Measurements from ENCODE around the gene LMNB1. TPM values are rescaled to one million over a fixed set of nuclear protein-coding genes. Genes with fewer than 3 reads are reported as not detected.

LMNB1 gene
- polyA plus RNA-seq, 3 donors = 18.0 to 33.0 (median 28.2) TPM

DNA sequence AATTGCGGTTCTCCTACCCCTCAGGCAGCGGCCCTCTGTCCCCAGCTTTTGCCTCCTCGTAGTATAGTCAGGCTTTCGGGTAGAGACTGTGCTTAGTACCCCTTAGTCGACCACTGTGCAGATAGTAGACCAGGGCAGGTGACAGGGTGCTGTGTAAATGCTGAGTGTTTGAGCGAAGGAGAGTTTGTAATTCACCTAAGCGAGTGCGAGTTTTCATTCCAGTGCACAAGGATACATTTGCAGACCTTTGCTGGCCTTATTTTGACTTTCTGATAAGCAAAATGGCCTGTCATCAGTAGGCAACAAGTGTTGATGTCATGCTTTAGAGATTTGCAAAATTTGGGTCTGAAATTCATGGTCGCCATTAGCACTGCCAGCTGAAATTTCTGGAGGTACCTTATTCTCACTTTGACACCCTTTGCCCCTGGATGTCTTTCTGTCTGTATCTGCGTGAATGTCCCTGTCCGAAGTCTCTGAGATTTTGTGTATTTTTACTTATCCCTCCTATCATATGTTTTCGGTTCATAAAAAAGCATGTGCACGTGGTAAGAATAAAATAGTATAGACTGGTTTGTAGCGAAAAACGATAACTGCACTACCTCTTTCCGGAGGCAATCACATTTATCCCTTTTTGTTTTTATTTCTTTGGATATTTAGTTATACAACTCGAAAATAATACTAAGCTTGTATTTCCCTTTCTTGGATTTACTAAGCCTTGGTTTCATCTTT, 1.9 kb downstream of the LMNB1 start:
- peak overlapping the region; percentile 91 to 96 for H3K4me3 Mint-ChIP-seq
- no peaks in the 10 kb centered on the region for H3K9me3 ChIP-seq (replicated peaks in 1 of 2; ENCODE audit: control insufficient read depth in 1 of 2, insufficient read depth in 1 of 2, low read length in 2 of 2)
- intact Hi-C loops (cut with micrococcal nuclease) = loop anchor here in 1 of 2 donors (5.0 kb wide), 1 partner anchor 33 kb away; no protein-coding TSS in a partner anchor

More for the DNA sequence above, 1.9 kb downstream of the LMNB1 start:
- 3% methylated on average over 8 of the region's 17 CpGs for WGBS (ENCODE audit: insufficient coverage)
- H3K4me2 ChIP-seq (replicated peaks; ENCODE audit: extremely low read depth, low read length, poor library complexity, severe bottlenecking) = peak overlapping the region; percentile 90
- H2AFZ ChIP-seq (ENCODE audit: insufficient read depth, low read depth, low read length, poor library complexity, severe bottlenecking) = peak overlapping the region; percentile 96
- peaks cover 11% of the 10 kb centered on the region for H4K20me1 ChIP-seq (ENCODE audit: insufficient read depth, low read length)
- H3K36me3 Mint-ChIP-seq = no peaks in the 10 kb centered on the region
- H3K9me3 Mint-ChIP-seq = no peaks in the 10 kb centered on the region
- H3K27ac ChIP-seq (ENCODE audit: low read depth in 1 of 2, low read length in 2 of 2) = peak overlapping the region; percentile 79 to 86
- H3K4me1 Mint-ChIP-seq = peaks cover 41% of the 10 kb centered on the region
- peaks cover 0 to 2% of the 10 kb centered on the region in 2 donors for H3K36me3 ChIP-seq (replicated peaks in 1 of 2; ENCODE audit: control insufficient read depth in 1 of 2, insufficient read depth in 2 of 2, low read length in 2 of 2)
- peak overlapping the region; percentile 73 to 94 (median 84) for H3K4me3 ChIP-seq (replicated peaks in 1 of 3; ENCODE audit: low read depth in 2 of 3, low read length in 3 of 3)
- no peaks in the 10 kb centered on the region for H3K27me3 ChIP-seq (ENCODE audit: control insufficient read depth in 2 of 2, insufficient read depth in 2 of 2, low read length in 2 of 2)
- peaks cover 0 to 2% (median 0%) of the 10 kb centered on the region in 3 donors for H3K27me3 Mint-ChIP-seq (ENCODE audit: low read depth in 3 of 3)
- peak overlapping the region; percentile 89 for H3K9ac ChIP-seq (ENCODE audit: insufficient read depth, low read length, poor library complexity, severe bottlenecking)
- no peak for TF ChIP-seq CTCF (IDR thresholded peaks at IDR 0.05)
- H3K79me2 ChIP-seq (ENCODE audit: insufficient read depth, low read length) = peaks cover 76% of the 10 kb centered on the region
- peak overlapping the region; percentile 86 to 96 (median 95) for H3K27ac Mint-ChIP-seq
- peaks cover 38 to 47% of the 10 kb centered on the region in 2 donors for H3K4me1 ChIP-seq (ENCODE audit: control insufficient read depth in 1 of 2, insufficient read depth in 2 of 2, low read length in 2 of 2)
- no peak for DNase-seq

Measured in CD14-positive monocyte (primary cell).